ENCODE data around the gene HHATL.

Gene HHATL

DNA sequence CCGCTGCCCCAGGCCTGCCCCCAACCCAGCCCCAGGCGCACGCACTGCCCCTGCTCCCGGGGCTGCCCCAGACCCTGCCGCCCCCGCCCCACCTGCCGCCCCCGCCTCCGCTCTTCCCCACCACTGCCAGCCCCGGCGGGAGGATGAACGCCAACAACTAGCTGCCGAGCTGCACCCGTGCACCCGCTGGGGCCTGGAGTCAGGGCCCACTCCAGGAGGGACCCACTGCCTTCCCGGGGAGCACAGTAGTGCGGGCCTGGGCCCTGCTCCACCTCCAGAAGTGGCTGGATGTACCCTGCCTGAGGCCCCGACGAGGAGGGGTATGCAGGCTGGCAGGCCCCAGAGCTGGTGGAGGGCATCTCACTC, 38.2 kb downstream of the HHATL start:
- TF ChIP-seq ZNF792 (tag by site-specific recombination; IDR thresholded peaks at IDR 0.05): no peak
- TF ChIP-seq, protein P1, sequence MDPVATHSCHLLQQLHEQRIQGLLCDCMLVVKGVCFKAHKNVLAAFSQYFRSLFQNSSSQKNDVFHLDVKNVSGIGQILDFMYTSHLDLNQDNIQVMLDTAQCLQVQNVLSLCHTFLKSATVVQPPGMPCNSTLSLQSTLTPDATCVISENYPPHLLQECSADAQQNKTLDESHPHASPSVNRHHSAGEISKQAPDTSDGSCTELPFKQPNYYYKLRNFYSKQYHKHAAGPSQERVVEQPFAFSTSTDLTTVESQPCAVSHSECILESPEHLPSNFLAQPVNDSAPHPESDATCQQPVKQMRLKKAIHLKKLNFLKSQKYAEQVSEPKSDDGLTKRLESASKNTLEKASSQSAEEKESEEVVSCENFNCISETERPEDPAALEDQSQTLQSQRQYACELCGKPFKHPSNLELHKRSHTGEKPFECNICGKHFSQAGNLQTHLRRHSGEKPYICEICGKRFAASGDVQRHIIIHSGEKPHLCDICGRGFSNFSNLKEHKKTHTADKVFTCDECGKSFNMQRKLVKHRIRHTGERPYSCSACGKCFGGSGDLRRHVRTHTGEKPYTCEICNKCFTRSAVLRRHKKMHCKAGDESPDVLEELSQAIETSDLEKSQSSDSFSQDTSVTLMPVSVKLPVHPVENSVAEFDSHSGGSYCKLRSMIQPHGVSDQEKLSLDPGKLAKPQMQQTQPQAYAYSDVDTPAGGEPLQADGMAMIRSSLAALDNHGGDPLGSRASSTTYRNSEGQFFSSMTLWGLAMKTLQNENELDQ (tag by site-specific recombination; IDR thresholded peaks at IDR 0.05; ENCODE audit: low read depth): no peak
- TF ChIP-seq ZNF133 (tag by site-specific recombination; IDR thresholded peaks at IDR 0.05): no peak
- TF ChIP-seq ZNF174 (tag by site-specific recombination; IDR thresholded peaks at IDR 0.05): no peak
- TF ChIP-seq, protein P2, sequence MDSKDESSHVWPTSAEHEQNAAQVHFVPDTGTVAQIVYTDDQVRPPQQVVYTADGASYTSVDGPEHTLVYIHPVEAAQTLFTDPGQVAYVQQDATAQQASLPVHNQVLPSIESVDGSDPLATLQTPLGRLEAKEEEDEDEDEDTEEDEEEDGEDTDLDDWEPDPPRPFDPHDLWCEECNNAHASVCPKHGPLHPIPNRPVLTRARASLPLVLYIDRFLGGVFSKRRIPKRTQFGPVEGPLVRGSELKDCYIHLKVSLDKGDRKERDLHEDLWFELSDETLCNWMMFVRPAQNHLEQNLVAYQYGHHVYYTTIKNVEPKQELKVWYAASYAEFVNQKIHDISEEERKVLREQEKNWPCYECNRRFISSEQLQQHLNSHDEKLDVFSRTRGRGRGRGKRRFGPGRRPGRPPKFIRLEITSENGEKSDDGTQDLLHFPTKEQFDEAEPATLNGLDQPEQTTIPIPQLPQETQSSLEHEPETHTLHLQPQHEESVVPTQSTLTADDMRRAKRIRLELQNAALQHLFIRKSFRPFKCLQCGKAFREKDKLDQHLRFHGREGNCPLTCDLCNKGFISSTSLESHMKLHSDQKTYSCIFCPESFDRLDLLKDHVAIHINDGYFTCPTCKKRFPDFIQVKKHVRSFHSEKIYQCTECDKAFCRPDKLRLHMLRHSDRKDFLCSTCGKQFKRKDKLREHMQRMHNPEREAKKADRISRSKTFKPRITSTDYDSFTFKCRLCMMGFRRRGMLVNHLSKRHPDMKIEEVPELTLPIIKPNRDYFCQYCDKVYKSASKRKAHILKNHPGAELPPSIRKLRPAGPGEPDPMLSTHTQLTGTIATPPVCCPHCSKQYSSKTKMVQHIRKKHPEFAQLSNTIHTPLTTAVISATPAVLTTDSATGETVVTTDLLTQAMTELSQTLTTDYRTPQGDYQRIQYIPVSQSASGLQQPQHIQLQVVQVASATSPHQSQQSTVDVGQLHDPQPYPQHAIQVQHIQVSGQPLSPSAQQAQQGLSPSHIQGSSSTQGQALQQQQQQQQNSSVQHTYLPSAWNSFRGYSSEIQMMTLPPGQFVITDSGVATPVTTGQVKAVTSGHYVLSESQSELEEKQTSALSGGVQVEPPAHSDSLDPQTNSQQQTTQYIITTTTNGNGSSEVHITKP (tag by site-specific recombination; IDR thresholded peaks at IDR 0.05): no peak
- TF ChIP-seq ZNF266 (tag by site-specific recombination; IDR thresholded peaks at IDR 0.05; ENCODE audit: low read depth): no peak
- TF ChIP-seq, protein P3, sequence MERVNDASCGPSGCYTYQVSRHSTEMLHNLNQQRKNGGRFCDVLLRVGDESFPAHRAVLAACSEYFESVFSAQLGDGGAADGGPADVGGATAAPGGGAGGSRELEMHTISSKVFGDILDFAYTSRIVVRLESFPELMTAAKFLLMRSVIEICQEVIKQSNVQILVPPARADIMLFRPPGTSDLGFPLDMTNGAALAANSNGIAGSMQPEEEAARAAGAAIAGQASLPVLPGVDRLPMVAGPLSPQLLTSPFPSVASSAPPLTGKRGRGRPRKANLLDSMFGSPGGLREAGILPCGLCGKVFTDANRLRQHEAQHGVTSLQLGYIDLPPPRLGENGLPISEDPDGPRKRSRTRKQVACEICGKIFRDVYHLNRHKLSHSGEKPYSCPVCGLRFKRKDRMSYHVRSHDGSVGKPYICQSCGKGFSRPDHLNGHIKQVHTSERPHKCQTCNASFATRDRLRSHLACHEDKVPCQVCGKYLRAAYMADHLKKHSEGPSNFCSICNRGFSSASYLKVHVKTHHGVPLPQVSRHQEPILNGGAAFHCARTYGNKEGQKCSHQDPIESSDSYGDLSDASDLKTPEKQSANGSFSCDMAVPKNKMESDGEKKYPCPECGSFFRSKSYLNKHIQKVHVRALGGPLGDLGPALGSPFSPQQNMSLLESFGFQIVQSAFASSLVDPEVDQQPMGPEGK (tag by site-specific recombination; IDR thresholded peaks at IDR 0.05): no peak
- TF ChIP-seq, protein P4, sequence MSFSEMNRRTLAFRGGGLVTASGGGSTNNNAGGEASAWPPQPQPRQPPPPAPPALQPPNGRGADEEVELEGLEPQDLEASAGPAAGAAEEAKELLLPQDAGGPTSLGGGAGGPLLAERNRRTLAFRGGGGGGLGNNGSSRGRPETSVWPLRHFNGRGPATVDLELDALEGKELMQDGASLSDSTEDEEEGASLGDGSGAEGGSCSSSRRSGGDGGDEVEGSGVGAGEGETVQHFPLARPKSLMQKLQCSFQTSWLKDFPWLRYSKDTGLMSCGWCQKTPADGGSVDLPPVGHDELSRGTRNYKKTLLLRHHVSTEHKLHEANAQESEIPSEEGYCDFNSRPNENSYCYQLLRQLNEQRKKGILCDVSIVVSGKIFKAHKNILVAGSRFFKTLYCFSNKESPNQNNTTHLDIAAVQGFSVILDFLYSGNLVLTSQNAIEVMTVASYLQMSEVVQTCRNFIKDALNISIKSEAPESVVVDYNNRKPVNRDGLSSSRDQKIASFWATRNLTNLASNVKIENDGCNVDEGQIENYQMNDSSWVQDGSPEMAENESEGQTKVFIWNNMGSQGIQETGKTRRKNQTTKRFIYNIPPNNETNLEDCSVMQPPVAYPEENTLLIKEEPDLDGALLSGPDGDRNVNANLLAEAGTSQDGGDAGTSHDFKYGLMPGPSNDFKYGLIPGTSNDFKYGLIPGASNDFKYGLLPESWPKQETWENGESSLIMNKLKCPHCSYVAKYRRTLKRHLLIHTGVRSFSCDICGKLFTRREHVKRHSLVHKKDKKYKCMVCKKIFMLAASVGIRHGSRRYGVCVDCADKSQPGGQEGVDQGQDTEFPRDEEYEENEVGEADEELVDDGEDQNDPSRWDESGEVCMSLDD (tag by site-specific recombination; IDR thresholded peaks at IDR 0.05): no peak
- TF ChIP-seq ZNF248 (tag by site-specific recombination; IDR thresholded peaks at IDR 0.05): no peak
- TF ChIP-seq, protein P5, sequence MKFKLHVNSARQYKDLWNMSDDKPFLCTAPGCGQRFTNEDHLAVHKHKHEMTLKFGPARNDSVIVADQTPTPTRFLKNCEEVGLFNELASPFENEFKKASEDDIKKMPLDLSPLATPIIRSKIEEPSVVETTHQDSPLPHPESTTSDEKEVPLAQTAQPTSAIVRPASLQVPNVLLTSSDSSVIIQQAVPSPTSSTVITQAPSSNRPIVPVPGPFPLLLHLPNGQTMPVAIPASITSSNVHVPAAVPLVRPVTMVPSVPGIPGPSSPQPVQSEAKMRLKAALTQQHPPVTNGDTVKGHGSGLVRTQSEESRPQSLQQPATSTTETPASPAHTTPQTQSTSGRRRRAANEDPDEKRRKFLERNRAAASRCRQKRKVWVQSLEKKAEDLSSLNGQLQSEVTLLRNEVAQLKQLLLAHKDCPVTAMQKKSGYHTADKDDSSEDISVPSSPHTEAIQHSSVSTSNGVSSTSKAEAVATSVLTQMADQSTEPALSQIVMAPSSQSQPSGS (tag by site-specific recombination; IDR thresholded peaks at IDR 0.05; ENCODE audit: low read depth): no peak
- no peak for TF ChIP-seq ZNF658 (tag by site-specific recombination; IDR thresholded peaks at IDR 0.05)
- TF ChIP-seq ZNF768 (tag by site-specific recombination; IDR thresholded peaks at IDR 0.05): no peak
- Histone ChIP-seq H3K4me1 (ENCODE audit: control insufficient read depth, insufficient read depth, low read length) (no peaks in the 10 kb centered on the region), H3K4me3 (ENCODE audit: low read depth, low read length) (no peak overlapping the region), H3K27ac (ENCODE audit: extremely low read depth, low read depth, low read length) (no peak overlapping the region), H3K36me3 (ENCODE audit: control insufficient read depth in 2 of 2, insufficient read depth in 1 of 2, low read length in 2 of 2) (peaks cover 0 to 37% of the 10 kb centered on the region in 2 experiments; a peak in 1 of 3 replicates), H3K9me3 (ENCODE audit: control insufficient read depth, insufficient read depth, low read depth, low read length) (no peaks in the 10 kb centered on the region)
- ChIA-PET CTCF (interaction anchor here (0.6 kb wide), 1 partner anchor 22 kb away, joined by 5 read pairs; no protein-coding TSS in a partner anchor), POLR2A (no interaction called here)
